CD14-positive monocyte (primary cell): Measurements from ENCODE around the gene CNOT10. TPM values are rescaled to one million over a fixed set of nuclear protein-coding genes. Genes with fewer than 3 reads are reported as not detected.

Source experiments
- DNase-seq, 3 donors: peaks; one replicate each; pipeline ENCODE4 v3.0.0-alpha.2; 2011 to 2022
- H2AFZ ChIP-seq: 2 replicates; pipeline ENCODE4 v1.6.0; 2012; ENCODE audit warnings: mild to moderate bottlenecking, low read depth, low read length, inconsistent platforms; ENCODE audit not compliant: insufficient read depth, poor library complexity, severe bottlenecking
- H3K27ac ChIP-seq, 2 donors: 1 replicate in 1 of 2; 2 replicates in 1 of 2; pipeline ENCODE4 v1.5.1; 2012 to 2013; ENCODE audit warnings: low read length in 2 of 2, control low read depth in 1 of 2, inconsistent platforms in 1 of 2, low read depth in 1 of 2, mild to moderate bottlenecking in 1 of 2
- H3K27me3 ChIP-seq, 2 donors: one replicate each; pipeline versions ENCODE4 v1.6.0 to v1.6.1; 2011 to 2013; ENCODE audit warnings: low read length in 2 of 2; ENCODE audit not compliant: control insufficient read depth in 2 of 2, insufficient read depth in 2 of 2
- H3K36me3 ChIP-seq, 2 donors: replicated peaks in 1 of 2; 1 replicate in 1 of 2; 2 replicates in 1 of 2; pipeline versions ENCODE4 v1.5.1 to v1.6.1; 2012 to 2013; ENCODE audit warnings: low read length in 2 of 2, control low read depth in 1 of 2, inconsistent platforms in 1 of 2, mild to moderate bottlenecking in 1 of 2; ENCODE audit not compliant: insufficient read depth in 2 of 2, control insufficient read depth in 1 of 2
- H3K4me1 ChIP-seq, 2 donors: 1 replicate in 1 of 2; 2 replicates in 1 of 2; pipeline versions ENCODE4 v1.5.1 to v1.6.1; 2012 to 2013; ENCODE audit warnings: low read length in 2 of 2, control low read depth in 1 of 2, inconsistent platforms in 1 of 2, mild to moderate bottlenecking in 1 of 2, moderate library complexity in 1 of 2; ENCODE audit not compliant: insufficient read depth in 2 of 2, control insufficient read depth in 1 of 2
- H3K4me2 ChIP-seq: replicated peaks from 2 replicates; pipeline ENCODE3; 2012; ENCODE audit warnings: low read length, moderate library complexity, mild to moderate bottlenecking; ENCODE audit not compliant: poor library complexity, severe bottlenecking; ENCODE audit errors: extremely low read depth
- H3K4me3 ChIP-seq, 3 experiments: fragments of 200-600 bp in 1 of 3; sonication (generic) in 1 of 3; replicated peaks in 1 of 3; 1 replicate in 2 of 3; 2 replicates in 1 of 3; pipeline ENCODE4 v1.5.1; 2011 to 2013; ENCODE audit warnings: low read length in 3 of 3, mild to moderate bottlenecking in 3 of 3, control low read depth in 2 of 3, low read depth in 2 of 3, inconsistent platforms in 1 of 3, moderate library complexity in 1 of 3
- H3K79me2 ChIP-seq: 2 replicates; pipeline ENCODE4 v1.6.0; 2012; ENCODE audit warnings: mild to moderate bottlenecking, control low read depth, inconsistent platforms, low read length, moderate library complexity; ENCODE audit not compliant: insufficient read depth
- H3K9ac ChIP-seq: 2 replicates; pipeline ENCODE4 v1.6.0; 2017; ENCODE audit warnings: low read length, mild to moderate bottlenecking; ENCODE audit not compliant: insufficient read depth, poor library complexity, severe bottlenecking
- H3K9me3 ChIP-seq, 2 donors: replicated peaks in 1 of 2; 1 replicate in 1 of 2; 2 replicates in 1 of 2; pipeline versions ENCODE4 v1.5.1 to v1.6.1; 2012 to 2013; ENCODE audit warnings: low read length in 2 of 2, control low read depth in 1 of 2; ENCODE audit not compliant: control insufficient read depth in 1 of 2, insufficient read depth in 1 of 2
- H4K20me1 ChIP-seq: 2 replicates; pipeline ENCODE4 v1.6.0; 2012; ENCODE audit warnings: mild to moderate bottlenecking, low read length, control low read depth, moderate library complexity; ENCODE audit not compliant: insufficient read depth
- H3K27ac Mint-ChIP-seq, 7 donors: one replicate each; pipeline ENCODE4 v1.8.0; 2020; ENCODE audit warnings: mild to moderate bottlenecking in 7 of 7, mixed read lengths in 7 of 7, moderate library complexity in 6 of 7, inconsistent platforms in 2 of 7
- H3K27me3 Mint-ChIP-seq, 3 donors: one replicate each; pipeline ENCODE4 v1.8.0; 2021 to 2022; ENCODE audit warnings: low read depth in 3 of 3, mild to moderate bottlenecking in 3 of 3, mixed read lengths in 3 of 3, moderate library complexity in 3 of 3, inconsistent platforms in 1 of 3
- H3K36me3 Mint-ChIP-seq, 2 donors: one replicate each; pipeline ENCODE4 v1.8.0; 2020; ENCODE audit warnings: mixed read lengths in 2 of 2, inconsistent platforms in 1 of 2, mild to moderate bottlenecking in 1 of 2
- H3K4me1 Mint-ChIP-seq: one replicate; pipeline ENCODE4 v1.8.0; 2020; ENCODE audit warnings: mild to moderate bottlenecking, mixed read lengths
- H3K4me3 Mint-ChIP-seq, 2 donors: one replicate each; pipeline ENCODE4 v1.8.0; 2020; ENCODE audit warnings: mild to moderate bottlenecking in 2 of 2, mixed read lengths in 2 of 2, moderate library complexity in 1 of 2
- H3K9me3 Mint-ChIP-seq, 7 donors: one replicate each; pipeline ENCODE4 v1.8.0; 2020 to 2022; ENCODE audit warnings: mixed read lengths in 7 of 7, mild to moderate bottlenecking in 6 of 7, moderate library complexity in 6 of 7, inconsistent platforms in 2 of 7
- WGBS: methylation state at CpG from one replicate; pipeline ENCODE4 v1.1.5; 2013; ENCODE audit warnings: missing lambda C conversion rate; ENCODE audit not compliant: insufficient coverage; 5-methylcytosine and 5-hydroxymethylcytosine counted together
- intact Hi-C, 2 donors: fragments of 100-400 bp; cut with micrococcal nuclease; formaldehyde crosslinking; loops; one replicate each; pipeline versions ENCODE4 v1.15.0 to v1.15.1; 2023
- polyA plus RNA-seq, 3 donors: library from polyadenylated mRNA; depleted of rRNA in 1 of 3; unstranded in 2 of 3; stranded (reverse) in 1 of 3; fragments of 300-500 nt in 2 of 3; fragments of >200 nt in 1 of 3; fragmentation: Illumina TruSeq in 2 of 3; gene quantifications; 1 replicate in 2 of 3; 2 replicates in 1 of 3; pipeline ENCODE4 v1.2.3, GENCODE V29; 2012 to 2021
- TF ChIP-seq, protein P1 (sequence below): fragments of 200-600 bp; IDR thresholded peaks from one replicate; pipeline ENCODE4 v1.8.0; 2022; ENCODE audit warnings: antibody characterized with exemption, mild to moderate bottlenecking

Gene CNOT10
- polyA plus RNA-seq, 3 donors: 17.9 to 21.5 (median 19.6) TPM

DNA sequence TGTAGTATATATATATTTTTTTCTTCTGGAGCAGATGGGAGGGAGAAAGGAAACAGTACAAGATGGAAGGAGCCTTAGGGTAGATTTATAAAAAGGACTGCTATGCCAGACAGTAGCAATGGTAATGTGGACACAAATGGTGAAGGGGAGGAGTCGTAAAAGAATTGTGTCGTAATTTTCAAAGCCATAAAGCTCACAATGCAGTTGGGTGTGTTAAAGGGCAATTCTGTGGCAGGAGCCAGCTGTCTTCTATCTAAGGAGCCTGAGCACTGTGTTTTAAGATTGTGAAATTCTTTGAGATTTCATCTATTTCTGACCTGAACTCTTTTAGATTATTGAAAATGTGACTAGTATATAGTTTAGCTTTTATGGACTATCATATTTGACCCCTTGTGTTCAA is 58.9 kb downstream of the CNOT10 start:
- Histone ChIP-seq H3K27me3 (no peaks in the 10 kb centered on the region), H2AFZ (no peak overlapping the region), H3K4me3 (no peak overlapping the region), H4K20me1 (no peaks in the 10 kb centered on the region), H3K36me3 (peaks cover 19 to 41% of the 10 kb centered on the region in 2 donors), H3K27ac (no peak overlapping the region), H3K9ac (no peak overlapping the region), H3K79me2 (no peaks in the 10 kb centered on the region), H3K9me3 (no peaks in the 10 kb centered on the region), H3K4me1 (no peaks in the 10 kb centered on the region), H3K4me2 (no peak overlapping the region)
- no peak overlapping the region for H3K4me3 Mint-ChIP-seq
- intact Hi-C loops: no loop called here
- H3K36me3 Mint-ChIP-seq: peaks cover 27 to 43% of the 10 kb centered on the region in 2 donors
- TF ChIP-seq, protein P1, sequence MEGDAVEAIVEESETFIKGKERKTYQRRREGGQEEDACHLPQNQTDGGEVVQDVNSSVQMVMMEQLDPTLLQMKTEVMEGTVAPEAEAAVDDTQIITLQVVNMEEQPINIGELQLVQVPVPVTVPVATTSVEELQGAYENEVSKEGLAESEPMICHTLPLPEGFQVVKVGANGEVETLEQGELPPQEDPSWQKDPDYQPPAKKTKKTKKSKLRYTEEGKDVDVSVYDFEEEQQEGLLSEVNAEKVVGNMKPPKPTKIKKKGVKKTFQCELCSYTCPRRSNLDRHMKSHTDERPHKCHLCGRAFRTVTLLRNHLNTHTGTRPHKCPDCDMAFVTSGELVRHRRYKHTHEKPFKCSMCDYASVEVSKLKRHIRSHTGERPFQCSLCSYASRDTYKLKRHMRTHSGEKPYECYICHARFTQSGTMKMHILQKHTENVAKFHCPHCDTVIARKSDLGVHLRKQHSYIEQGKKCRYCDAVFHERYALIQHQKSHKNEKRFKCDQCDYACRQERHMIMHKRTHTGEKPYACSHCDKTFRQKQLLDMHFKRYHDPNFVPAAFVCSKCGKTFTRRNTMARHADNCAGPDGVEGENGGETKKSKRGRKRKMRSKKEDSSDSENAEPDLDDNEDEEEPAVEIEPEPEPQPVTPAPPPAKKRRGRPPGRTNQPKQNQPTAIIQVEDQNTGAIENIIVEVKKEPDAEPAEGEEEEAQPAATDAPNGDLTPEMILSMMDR: no peak
- H3K27me3 Mint-ChIP-seq: peaks cover 0 to 2% (median 0%) of the 10 kb centered on the region in 3 donors
- no peak overlapping the region for H3K27ac Mint-ChIP-seq
- no peak for DNase-seq
- WGBS: 0% methylated on average over 2 of the region's 2 CpGs
- no peaks in the 10 kb centered on the region for H3K9me3 Mint-ChIP-seq
- H3K4me1 Mint-ChIP-seq: peaks cover 3% of the 10 kb centered on the region

DNA sequence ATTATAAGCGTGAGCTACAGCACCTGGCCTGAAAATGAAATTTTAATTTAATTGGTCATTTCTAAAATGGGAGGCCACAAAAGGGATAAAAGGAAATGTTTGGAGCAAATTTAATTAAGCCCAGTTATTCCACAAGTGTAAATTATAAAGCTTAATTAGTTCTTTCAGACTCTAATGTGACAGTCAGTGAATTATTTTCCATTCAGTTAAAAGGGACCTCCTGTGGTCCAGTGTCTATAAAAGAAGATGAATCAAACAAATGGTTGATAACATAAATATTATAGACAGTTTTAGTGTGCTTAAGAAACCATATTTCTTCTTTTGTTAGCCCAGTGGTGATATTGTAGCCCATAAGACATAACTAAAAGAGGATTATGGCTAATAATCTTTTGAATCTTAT is 66.4 kb downstream of the CNOT10 start:
- no peaks in the 10 kb centered on the region for H3K9me3 ChIP-seq
- H3K79me2 ChIP-seq: no peaks in the 10 kb centered on the region
- no peak overlapping the region for H3K4me3 ChIP-seq
- Mint-ChIP-seq H3K9me3 (peaks cover 0 to 2% (median 0%) of the 10 kb centered on the region in 7 donors), H3K36me3 (peaks cover 25 to 40% of the 10 kb centered on the region in 2 donors), H3K4me1 (peaks cover 11% of the 10 kb centered on the region), H3K27me3 (peaks cover 0 to 2% (median 0%) of the 10 kb centered on the region in 3 donors), H3K27ac (peak overlapping the region in 1 of 7 donors; percentile 14), H3K4me3 (no peak overlapping the region)
- H3K27ac ChIP-seq: no peak overlapping the region
- no peak for DNase-seq
- H3K4me2 ChIP-seq: no peak overlapping the region
- H3K27me3 ChIP-seq: no peaks in the 10 kb centered on the region
- WGBS: no CpG with 5 or more reads among the region's 1 CpG
- H3K9ac ChIP-seq: no peak overlapping the region
- H3K36me3 ChIP-seq: peaks cover 10 to 34% of the 10 kb centered on the region in 2 donors
- H4K20me1 ChIP-seq: no peaks in the 10 kb centered on the region
- H2AFZ ChIP-seq: no peak overlapping the region
- H3K4me1 ChIP-seq: peaks cover 3 to 8% of the 10 kb centered on the region in 2 donors
- TF ChIP-seq, protein P1: no peak
- intact Hi-C loops: no loop called here
